GM13976 (cell line): ENCODE measurements around the gene SAMD4B.

ENCODE experiments used
- DNase-seq: peaks from one replicate; pipeline ENCODE4 v3.0.0; 2012; ENCODE audit warnings: low spot score
- CTCF ChIP-seq: IDR thresholded peaks from 2 replicates; pipeline ENCODE4 v1.5.1; 2012; ENCODE audit warnings: borderline replicate concordance, mild to moderate bottlenecking; ENCODE audit not compliant: insufficient read depth; ENCODE audit errors: extremely low read depth, missing control alignments, control extremely low read depth
- in situ Hi-C: fragments of 300-500 bp; cut with MboI; formaldehyde crosslinking; loops from one replicate; pipeline ENCODE4 v1.12.0; 2022; ENCODE audit warnings: low sequenced_read_pairs, mixed read lengths, inconsistent platforms; ENCODE audit not compliant: unreplicated experiment

Gene SAMD4B

GRCh38 chr19:39422020-39422419, 79.8 kb downstream of the SAMD4B start:
- in situ Hi-C loops = no loop called here
- DNase-seq = no peak
- no peak for TF ChIP-seq CTCF

- no peak for DNase-seq
- no peak for TF ChIP-seq CTCF
- in situ Hi-C loops = no loop called here
Measured at GRCh38 chr19:39423258-39424086, 81.3 kb downstream of the SAMD4B start.

GRCh38 chr19:39424934-39425333, 82.7 kb downstream of the SAMD4B start:
- in situ Hi-C loops = no loop called here

GRCh38 chr19:39425744-39426143, 83.5 kb downstream of the SAMD4B start:
- in situ Hi-C loops = no loop called here
- no peak for DNase-seq
- no peak for TF ChIP-seq CTCF

More at GRCh38 chr19:39424934-39425333, 82.7 kb downstream of the SAMD4B start:
- no peak for DNase-seq
- TF ChIP-seq CTCF = no peak

GRCh38 chr19:39426170-39426569, 83.9 kb downstream of the SAMD4B start:
- DNase-seq = no peak
- no peak for TF ChIP-seq CTCF
- in situ Hi-C loops = no loop called here

- in situ Hi-C loops = no loop called here
- no peak for DNase-seq
- no peak for TF ChIP-seq CTCF
Measured at GRCh38 chr19:39427707-39428106, 85.5 kb downstream of the SAMD4B start.
